ENCODE results near the gene VSTM4. TPM values are rescaled to one million over a fixed set of nuclear protein-coding genes. Genes with fewer than 3 reads are reported as not detected.

The VSTM4 gene
- total RNA-seq, 1 donor from 2014 or later, result 2.2 TPM

DNA sequence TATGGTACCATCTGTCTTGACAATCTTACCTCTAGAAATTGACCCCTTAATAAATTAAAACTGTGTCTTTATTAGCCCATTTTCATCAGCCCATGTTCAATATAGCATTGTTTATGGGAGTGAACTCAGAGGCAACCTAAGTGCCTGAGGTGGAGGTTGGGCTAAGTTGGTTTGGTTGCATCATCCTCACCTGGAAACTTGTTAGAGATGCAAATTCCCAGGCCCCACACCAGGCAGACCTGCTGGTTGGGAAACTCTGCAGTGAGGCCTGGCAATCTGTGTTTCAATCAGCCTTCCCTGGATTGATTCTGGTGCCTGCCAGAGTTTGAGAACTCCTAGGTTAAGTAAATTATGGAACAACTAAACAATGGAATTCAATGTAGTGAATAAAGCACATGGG, 27.9 kb upstream of the VSTM4 start:
- Mint-ChIP-seq H3K9me3 (peaks cover 4% of the 10 kb centered on the region), H3K36me3 (ENCODE audit: low read depth) (peaks cover 2% of the 10 kb centered on the region), H3K27me3 (ENCODE audit: low read depth) (peaks cover 1% of the 10 kb centered on the region), H3K4me1 (no peaks in the 10 kb centered on the region), H3K27ac (ENCODE audit: unreplicated experiment) (no peak overlapping the region), H3K4me3 (no peak overlapping the region)
- TF ChIP-seq, protein P1, sequence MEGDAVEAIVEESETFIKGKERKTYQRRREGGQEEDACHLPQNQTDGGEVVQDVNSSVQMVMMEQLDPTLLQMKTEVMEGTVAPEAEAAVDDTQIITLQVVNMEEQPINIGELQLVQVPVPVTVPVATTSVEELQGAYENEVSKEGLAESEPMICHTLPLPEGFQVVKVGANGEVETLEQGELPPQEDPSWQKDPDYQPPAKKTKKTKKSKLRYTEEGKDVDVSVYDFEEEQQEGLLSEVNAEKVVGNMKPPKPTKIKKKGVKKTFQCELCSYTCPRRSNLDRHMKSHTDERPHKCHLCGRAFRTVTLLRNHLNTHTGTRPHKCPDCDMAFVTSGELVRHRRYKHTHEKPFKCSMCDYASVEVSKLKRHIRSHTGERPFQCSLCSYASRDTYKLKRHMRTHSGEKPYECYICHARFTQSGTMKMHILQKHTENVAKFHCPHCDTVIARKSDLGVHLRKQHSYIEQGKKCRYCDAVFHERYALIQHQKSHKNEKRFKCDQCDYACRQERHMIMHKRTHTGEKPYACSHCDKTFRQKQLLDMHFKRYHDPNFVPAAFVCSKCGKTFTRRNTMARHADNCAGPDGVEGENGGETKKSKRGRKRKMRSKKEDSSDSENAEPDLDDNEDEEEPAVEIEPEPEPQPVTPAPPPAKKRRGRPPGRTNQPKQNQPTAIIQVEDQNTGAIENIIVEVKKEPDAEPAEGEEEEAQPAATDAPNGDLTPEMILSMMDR (conservative IDR thresholded peaks at IDR 0.05), result no peak
- no peak for DNase-seq (ENCODE audit: low read depth, low spot score)

DNA sequence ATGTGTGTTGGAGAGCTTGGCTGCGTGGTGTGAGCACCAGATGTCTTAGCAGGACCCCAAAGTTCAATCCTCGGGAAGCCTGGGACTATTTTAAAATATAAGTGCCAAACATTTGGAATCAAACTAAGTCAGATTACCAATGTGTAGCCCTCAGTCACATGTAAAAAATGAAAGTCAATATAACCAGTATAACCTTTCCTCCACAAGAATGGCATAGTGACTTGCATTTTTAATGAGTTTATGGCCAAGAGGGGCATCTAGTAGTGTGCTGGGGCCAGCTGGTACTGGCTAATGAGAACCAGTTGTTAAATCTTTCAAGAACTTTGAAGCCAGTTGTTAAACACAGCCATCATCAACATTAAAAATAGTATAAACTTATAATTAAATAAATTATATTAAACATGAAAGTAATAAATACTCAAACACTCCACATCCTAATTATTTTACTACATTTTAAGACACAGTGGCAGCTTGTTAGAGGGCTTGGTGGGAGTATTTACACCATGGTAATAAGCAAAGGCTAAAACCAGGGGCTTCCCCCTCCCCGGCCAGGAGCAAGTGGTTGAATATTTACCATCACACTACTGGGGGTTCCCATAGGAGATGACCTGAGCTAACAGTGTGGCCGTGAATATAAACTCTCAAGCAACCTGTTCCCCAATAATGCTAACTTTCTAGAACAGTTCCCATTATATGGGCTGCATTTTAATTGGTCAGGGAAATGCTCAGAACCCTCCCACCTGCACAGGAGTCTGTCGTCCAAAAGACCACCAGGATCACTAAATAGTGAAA, 26.4 kb upstream of the VSTM4 start:
- H3K4me3 Mint-ChIP-seq, result no peak overlapping the region
- no peaks in the 10 kb centered on the region for H3K4me1 Mint-ChIP-seq
- no peaks in the 10 kb centered on the region for H3K27me3 Mint-ChIP-seq (ENCODE audit: low read depth)
- no peaks in the 10 kb centered on the region for H3K36me3 Mint-ChIP-seq (ENCODE audit: low read depth)
- TF ChIP-seq, protein P1 (conservative IDR thresholded peaks at IDR 0.05), result no peak
- no peak for DNase-seq (ENCODE audit: low read depth, low spot score)
- H3K9me3 Mint-ChIP-seq, result peaks cover 5% of the 10 kb centered on the region
- H3K27ac Mint-ChIP-seq (ENCODE audit: unreplicated experiment), result no peak overlapping the region

DNA sequence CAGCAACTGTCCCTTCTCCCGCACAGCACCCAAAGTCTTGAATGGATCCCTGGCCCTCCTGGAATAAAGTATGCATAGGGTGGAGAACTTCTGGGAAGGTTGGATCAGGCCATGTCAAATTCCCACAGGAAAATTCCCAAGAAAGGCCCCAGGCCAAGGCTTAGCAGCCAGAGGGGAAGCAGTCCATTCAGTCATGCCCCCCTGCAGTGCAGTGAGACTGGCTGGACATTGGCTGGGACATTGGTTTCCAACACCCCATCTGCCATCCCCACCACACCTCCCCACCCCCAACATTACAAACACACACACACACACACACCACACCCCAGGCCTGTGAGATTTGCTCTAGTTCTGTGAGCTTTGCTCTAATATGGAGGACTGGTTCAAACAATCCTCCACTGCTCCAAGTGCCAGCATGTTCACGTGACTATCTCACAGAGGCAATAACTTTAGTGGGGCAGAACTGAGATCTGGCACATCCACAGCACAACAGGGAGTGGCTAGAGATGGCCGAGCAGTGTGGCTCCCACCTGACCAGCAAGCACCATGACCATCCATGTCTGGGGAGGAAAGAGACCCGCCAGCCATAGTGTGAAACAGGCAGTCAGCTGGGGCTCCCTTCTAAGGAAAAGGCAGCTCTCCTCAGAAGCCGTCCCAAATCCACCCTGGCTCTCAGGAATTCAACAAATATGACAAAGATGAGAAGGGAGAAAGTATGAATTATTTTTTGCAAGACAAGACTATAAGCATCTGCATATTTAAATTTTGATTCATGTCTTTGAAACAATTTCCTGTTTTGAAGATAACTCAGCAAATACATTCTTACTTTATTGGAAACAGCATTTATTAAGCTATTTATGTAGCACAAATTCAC, 25.2 kb upstream of the VSTM4 start:
- H3K27ac Mint-ChIP-seq (ENCODE audit: unreplicated experiment), result peak overlapping the region; percentile 67
- no peaks in the 10 kb centered on the region for H3K36me3 Mint-ChIP-seq (ENCODE audit: low read depth)
- no peak for DNase-seq (ENCODE audit: low read depth, low spot score)
- peaks cover 3% of the 10 kb centered on the region for H3K4me1 Mint-ChIP-seq
- TF ChIP-seq, protein P1 (conservative IDR thresholded peaks at IDR 0.05), result no peak
- H3K9me3 Mint-ChIP-seq, result peaks cover 7% of the 10 kb centered on the region
- H3K27me3 Mint-ChIP-seq (ENCODE audit: low read depth), result no peaks in the 10 kb centered on the region
- H3K4me3 Mint-ChIP-seq, result no peak overlapping the region

DNA sequence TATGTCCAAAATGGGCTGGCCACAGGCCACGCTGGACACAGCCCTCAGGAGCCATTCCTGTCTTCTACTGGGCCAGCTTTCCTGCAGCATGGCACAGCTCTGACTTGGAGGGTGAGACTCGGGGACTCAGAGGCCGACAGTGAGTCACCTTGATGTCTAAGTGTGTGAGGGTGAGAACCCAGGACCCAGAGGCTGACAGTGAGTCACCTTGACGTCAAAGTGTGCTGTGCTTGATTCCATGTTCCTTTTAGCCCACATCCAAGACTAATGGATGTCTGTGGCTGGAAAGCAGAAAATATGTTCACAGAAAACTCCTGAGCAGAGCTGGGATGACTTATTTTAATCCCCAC, 24.5 kb upstream of the VSTM4 start:
- H3K36me3 Mint-ChIP-seq (ENCODE audit: low read depth), result no peaks in the 10 kb centered on the region
- TF ChIP-seq, protein P1 (conservative IDR thresholded peaks at IDR 0.05), result no peak
- peak overlapping the region; percentile 67 for H3K27ac Mint-ChIP-seq (ENCODE audit: unreplicated experiment)
- no peak overlapping the region for H3K4me3 Mint-ChIP-seq
- H3K27me3 Mint-ChIP-seq (ENCODE audit: low read depth), result no peaks in the 10 kb centered on the region
- H3K4me1 Mint-ChIP-seq, result peaks cover 3% of the 10 kb centered on the region
- no peak for DNase-seq (ENCODE audit: low read depth, low spot score)
- H3K9me3 Mint-ChIP-seq, result peaks cover 7% of the 10 kb centered on the region

DNA sequence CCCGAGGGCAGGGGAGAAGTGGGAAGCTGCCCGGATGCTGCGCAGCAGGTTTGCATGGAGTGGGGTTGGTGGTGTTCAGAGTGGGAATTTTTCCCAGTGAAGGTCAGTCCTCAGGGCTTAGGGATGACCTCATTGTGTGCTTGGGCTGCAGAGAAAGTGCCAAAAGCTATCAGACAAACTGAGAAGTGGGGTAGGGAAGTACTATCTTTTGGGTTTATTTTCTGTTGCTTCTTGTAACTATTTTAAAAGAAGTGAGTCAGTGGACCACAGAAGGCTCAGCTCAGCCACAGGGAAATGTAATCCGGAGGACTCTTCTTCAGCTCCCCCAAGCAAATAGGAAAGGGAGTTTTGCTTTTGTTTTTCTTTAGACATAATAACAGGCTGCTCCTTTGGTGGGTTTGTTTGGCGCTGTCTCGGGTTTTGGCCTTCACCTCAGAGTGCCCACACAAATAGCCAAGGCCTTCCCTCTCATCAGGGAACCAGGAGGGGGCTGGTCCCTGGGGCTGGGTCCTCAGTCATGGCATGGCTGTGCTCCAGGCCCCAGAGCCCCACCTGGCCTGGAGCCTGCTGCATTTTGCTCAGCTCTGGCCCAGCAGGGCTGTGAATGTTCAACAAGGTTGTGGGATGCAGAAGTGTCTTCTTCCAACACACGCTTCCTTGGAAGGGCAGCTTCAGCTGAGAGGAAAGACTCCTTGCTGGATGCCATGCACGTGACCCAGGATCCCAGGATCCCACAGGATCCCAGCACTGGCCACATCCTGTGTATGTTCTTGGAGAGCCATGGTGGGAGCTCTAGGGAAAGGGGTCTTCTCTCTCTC, 23.9 kb upstream of the VSTM4 start:
- Mint-ChIP-seq H3K9me3 (peaks cover 7% of the 10 kb centered on the region), H3K4me1 (peaks cover 3% of the 10 kb centered on the region), H3K36me3 (ENCODE audit: low read depth) (no peaks in the 10 kb centered on the region), H3K4me3 (no peak overlapping the region), H3K27ac (ENCODE audit: unreplicated experiment) (no peak overlapping the region), H3K27me3 (ENCODE audit: low read depth) (no peaks in the 10 kb centered on the region)
- TF ChIP-seq, protein P1 (conservative IDR thresholded peaks at IDR 0.05), result no peak
- DNase-seq (ENCODE audit: low read depth, low spot score), result no peak

Data from neural crest cell (in vitro differentiated cells).